GM12873 (cell line): ENCODE measurements around the gene IL12RB1.

Experiments used
- TF ChIP-seq, protein P1 (sequence below): IDR thresholded peaks from 2 replicates; pipeline ENCODE4 v1.5.1; 2012; ENCODE audit warnings: low read depth, mild to moderate bottlenecking, moderate library complexity, low read length, control low read depth; ENCODE audit not compliant: insufficient read depth; ENCODE audit errors: missing control alignments

Gene IL12RB1

DNA sequence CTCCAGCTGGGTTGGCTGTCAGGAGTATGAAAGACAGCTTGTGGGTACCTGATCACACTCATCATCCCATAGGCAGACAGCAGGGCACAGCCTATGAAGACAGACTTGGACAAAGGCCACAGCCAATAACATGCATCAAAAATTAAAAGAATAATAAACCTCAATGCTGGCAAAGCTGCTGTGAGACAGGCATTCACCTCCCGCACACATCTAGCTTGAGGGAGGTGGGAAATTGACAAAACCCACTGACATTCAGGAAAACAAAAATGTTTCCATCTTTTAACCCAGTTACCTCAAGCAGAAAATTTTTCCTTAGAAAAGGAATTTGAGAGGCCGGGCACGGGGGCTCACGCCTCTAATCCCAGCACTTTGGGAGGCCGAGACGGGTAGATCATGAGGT lies 14.4 kb downstream of the IL12RB1 start:
- TF ChIP-seq, protein P1, sequence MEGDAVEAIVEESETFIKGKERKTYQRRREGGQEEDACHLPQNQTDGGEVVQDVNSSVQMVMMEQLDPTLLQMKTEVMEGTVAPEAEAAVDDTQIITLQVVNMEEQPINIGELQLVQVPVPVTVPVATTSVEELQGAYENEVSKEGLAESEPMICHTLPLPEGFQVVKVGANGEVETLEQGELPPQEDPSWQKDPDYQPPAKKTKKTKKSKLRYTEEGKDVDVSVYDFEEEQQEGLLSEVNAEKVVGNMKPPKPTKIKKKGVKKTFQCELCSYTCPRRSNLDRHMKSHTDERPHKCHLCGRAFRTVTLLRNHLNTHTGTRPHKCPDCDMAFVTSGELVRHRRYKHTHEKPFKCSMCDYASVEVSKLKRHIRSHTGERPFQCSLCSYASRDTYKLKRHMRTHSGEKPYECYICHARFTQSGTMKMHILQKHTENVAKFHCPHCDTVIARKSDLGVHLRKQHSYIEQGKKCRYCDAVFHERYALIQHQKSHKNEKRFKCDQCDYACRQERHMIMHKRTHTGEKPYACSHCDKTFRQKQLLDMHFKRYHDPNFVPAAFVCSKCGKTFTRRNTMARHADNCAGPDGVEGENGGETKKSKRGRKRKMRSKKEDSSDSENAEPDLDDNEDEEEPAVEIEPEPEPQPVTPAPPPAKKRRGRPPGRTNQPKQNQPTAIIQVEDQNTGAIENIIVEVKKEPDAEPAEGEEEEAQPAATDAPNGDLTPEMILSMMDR: no peak

DNA sequence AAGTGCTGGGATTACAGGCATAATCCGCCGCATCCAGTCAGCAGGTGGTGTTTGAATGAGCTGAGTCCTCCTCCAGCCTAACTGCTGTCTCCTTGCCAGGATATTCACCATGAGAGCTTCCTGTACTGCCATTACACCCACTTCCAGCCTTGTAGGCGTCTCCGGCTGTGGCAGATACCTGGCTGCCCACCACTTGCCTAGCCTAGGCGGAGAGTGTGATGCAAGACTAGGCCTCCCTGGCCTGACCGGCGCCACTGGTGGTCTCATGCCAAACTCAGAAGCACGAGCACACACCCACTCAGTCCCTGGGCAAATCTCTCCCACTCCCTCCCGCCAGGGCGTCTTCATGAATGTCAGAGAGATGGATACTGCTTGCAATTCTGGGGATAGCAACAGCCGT lies 16.6 kb downstream of the IL12RB1 start:
- TF ChIP-seq, protein P1: no peak

DNA sequence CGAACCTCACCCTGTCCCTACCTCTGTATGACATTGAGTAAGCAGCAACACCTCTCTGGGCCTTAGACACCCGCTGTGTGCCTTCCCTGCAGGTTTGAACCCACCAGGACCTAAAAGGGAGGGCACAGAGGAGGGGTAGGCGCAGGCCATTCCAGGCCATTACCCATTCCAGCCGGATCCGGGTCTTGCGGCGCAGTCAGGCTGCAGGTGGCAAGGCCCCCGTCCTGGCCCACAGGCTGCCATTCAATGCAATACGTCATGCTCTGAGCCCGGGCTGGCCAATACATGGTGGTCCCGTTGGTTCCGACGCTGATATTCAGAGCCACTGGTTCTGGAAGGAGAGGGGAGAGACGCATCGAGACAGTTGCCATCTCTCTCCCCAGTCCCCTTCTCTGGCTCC lies 17.4 kb downstream of the IL12RB1 start:
- TF ChIP-seq, protein P1: no peak

GRCh38 chr19:18068395-18068794 lies 18.3 kb downstream of the IL12RB1 start:
- TF ChIP-seq, protein P1: no peak

- TF ChIP-seq, protein P1: no peak
Measured at GRCh38 chr19:18065173-18065495, 21.6 kb downstream of the IL12RB1 start.

GRCh38 chr19:18063463-18063862 lies 23.3 kb downstream of the IL12RB1 start:
- TF ChIP-seq, protein P1: peak; percentile 20

- TF ChIP-seq, protein P1: no peak
Measured at GRCh38 chr19:18062028-18062427, 24.7 kb downstream of the IL12RB1 start.
